A673 (cell line): ENCODE results near the gene LCN9.

Experiments
- CTCF ChIP-seq: fragments of 300-800, 200-600 bp; sonication (generic); conservative IDR thresholded peaks from 2 replicates; pipeline ENCODE4 v1.5.1; 2017; ENCODE audit warnings: low read depth, mild to moderate bottlenecking, antibody characterized with exemption, low read length, moderate library complexity, mixed read lengths
- EZH2 ChIP-seq: fragments of 200-600 bp; sonication (generic); IDR thresholded peaks from 2 replicates; pipeline ENCODE4 v1.6.1; 2017; ENCODE audit warnings: borderline replicate concordance, low read depth, mild to moderate bottlenecking, mixed read lengths, antibody characterized with exemption, low read length; ENCODE audit not compliant: poor library complexity, severe bottlenecking

- TF ChIP-seq CTCF (no peak), EZH2 (no peak)
Observed at GRCh38 chr9:135711391-135711790, 48.3 kb downstream of the LCN9 start.
